Activated CD8-positive, alpha-beta T cell treated with anti-CD3 and anti-CD28 coated beads for 36 hours (primary cell): ENCODE measurements around the gene KRTAP10-11. TPM values are rescaled to one million over a fixed set of nuclear protein-coding genes. Genes with fewer than 3 reads are reported as not detected.
A peak's percentile ranks its signal among the peaks of the same experiment; 100 is the strongest.
"Not testable (repeated sequence)": the region's sequence is repeated elsewhere in the genome, so short reads cannot be mapped to it uniquely, and the experiment has no call there.

Source experiments
- ATAC-seq: fragments of 200-7000 bp; cut with Tn5 transposase; one replicate; pipeline ENCODE4 v1.10.0; 2021; ENCODE audit warnings: mild to moderate bottlenecking, moderate library complexity
- CTCF ChIA-PET: fragments of 350-600 bp; sonication (Branson Sonifier 250); formaldehyde crosslinking; loops from one replicate; lab custom pipeline; 2021; ENCODE audit warnings: antibody characterized with exemption; lab: Charles Lee
- POLR2A ChIA-PET: fragments of 350-600 bp; sonication (Branson Sonifier 250); formaldehyde crosslinking; loops from one replicate; lab custom pipeline; 2021; ENCODE audit warnings: antibody characterized with exemption; lab: Charles Lee
- DNase-seq: peaks from one replicate; pipeline ENCODE4 v3.0.0-alpha.2; 2020
- H3K27ac Mint-ChIP-seq: one replicate; pipeline ENCODE4 v1.8.0; 2021; ENCODE audit warnings: mild to moderate bottlenecking, mixed read lengths
- H3K27me3 Mint-ChIP-seq: one replicate; pipeline ENCODE4 v1.8.0; 2021; ENCODE audit warnings: mixed read lengths
- H3K36me3 Mint-ChIP-seq: one replicate; pipeline ENCODE4 v1.8.0; 2021; ENCODE audit warnings: low read depth, mixed read lengths
- H3K4me1 Mint-ChIP-seq: one replicate; pipeline ENCODE4 v1.8.0; 2021; ENCODE audit warnings: low read depth, mixed read lengths
- H3K4me3 Mint-ChIP-seq: one replicate; pipeline ENCODE4 v1.8.0; 2021; ENCODE audit warnings: mild to moderate bottlenecking, moderate library complexity, mixed read lengths
- H3K9me3 Mint-ChIP-seq: one replicate; pipeline ENCODE4 v1.8.0; 2021; ENCODE audit warnings: mixed read lengths
- CTCF ChIP-seq: fragments of 200-600 bp; IDR thresholded peaks from one replicate; pipeline ENCODE4 v1.8.0; 2022; ENCODE audit warnings: antibody characterized with exemption, mild to moderate bottlenecking
- intact Hi-C: fragments of 100-400 bp; cut with micrococcal nuclease; formaldehyde crosslinking; loops from one replicate; pipeline ENCODE4 v1.10.0; 2022
- total RNA-seq, 2 experiments: library from RNA; stranded (reverse); gene quantifications; one replicate each; pipeline ENCODE4 v1.2.3, GENCODE V29; 2021

KRTAP10-11 gene
- total RNA-seq, 2 experiments from 2014 or later: not detected

- ChIA-PET POLR2A (interaction anchor here (0.6 to 1.4 kb wide), 2 partner anchors 9 to 17 kb away, joined by 4 read pairs; no protein-coding TSS in a partner anchor), CTCF (no interaction called here)
- intact Hi-C loops: no loop called here
- peaks cover 60% of the 10 kb centered on the region for H3K4me1 Mint-ChIP-seq
- ATAC-seq (no peak), DNase-seq (no peak)
- TF ChIP-seq CTCF: no peak
- H3K4me3 Mint-ChIP-seq: no peak overlapping the region
- peaks cover 28% of the 10 kb centered on the region for H3K36me3 Mint-ChIP-seq
- peaks cover 39% of the 10 kb centered on the region for H3K9me3 Mint-ChIP-seq
- no peaks in the 10 kb centered on the region for H3K27me3 Mint-ChIP-seq
- peak overlapping the region; percentile 87 for H3K27ac Mint-ChIP-seq
These were observed 12.3 kb downstream of the KRTAP10-11 start for GRCh38 chr21:44658541-44658910.

DNA sequence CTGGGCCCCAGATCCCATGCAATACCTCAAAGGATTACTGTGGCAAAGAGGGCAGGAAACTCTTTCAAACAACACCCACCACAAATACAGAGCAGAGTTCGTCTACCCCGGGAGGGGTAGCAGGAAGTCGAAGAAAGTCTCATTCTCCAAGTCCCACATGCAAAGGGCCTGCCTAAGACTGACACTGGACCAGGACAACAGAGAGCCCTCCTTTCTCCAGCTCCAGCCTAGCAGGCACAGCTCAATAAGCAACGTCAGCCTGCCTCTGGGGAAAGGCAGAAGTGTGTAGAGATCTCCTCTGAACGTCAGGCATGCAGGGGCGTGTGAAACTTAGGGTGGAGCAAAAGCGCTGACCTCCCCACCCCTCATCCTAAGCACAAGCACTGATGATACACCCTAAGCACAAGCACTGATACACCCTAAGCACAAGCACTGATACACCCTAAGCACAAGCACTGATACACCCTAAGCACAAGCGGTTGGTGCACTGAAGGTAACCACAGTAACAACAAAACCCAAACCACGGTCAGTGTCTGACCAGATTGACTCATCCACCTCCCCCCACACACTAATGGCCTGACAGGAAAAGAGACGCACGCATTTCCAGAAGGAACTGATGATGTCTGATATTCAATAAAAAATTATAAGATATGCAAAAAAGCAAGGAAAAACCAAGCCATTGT, 12.8 kb downstream of the KRTAP10-11 start:
- intact Hi-C loops: no loop called here
- ChIA-PET CTCF (no interaction called here), POLR2A (interaction anchor here (0.6 to 1.4 kb wide), 2 partner anchors 9 to 17 kb away, joined by 4 read pairs; no protein-coding TSS in a partner anchor)
- peak; percentile 45 for ATAC-seq
- H3K27me3 Mint-ChIP-seq: no peaks in the 10 kb centered on the region
- peak overlapping the region; percentile 87 for H3K27ac Mint-ChIP-seq
- no peak overlapping the region for H3K4me3 Mint-ChIP-seq
- H3K4me1 Mint-ChIP-seq: peaks cover 55% of the 10 kb centered on the region
- peaks cover 28% of the 10 kb centered on the region for H3K36me3 Mint-ChIP-seq
- TF ChIP-seq CTCF: no peak
- peak; percentile 20 for DNase-seq
- peaks cover 34% of the 10 kb centered on the region for H3K9me3 Mint-ChIP-seq

GRCh38 chr21:44661567-44661966, 15.4 kb downstream of the KRTAP10-11 start:
- H3K27ac Mint-ChIP-seq, intact Hi-C loops, ATAC-seq, DNase-seq, H3K4me3 Mint-ChIP-seq, H3K27me3 Mint-ChIP-seq, POLR2A ChIA-PET, CTCF ChIA-PET: not testable (repeated sequence)
- H3K36me3 Mint-ChIP-seq: peaks cover 18% of the 10 kb centered on the region
- H3K4me1 Mint-ChIP-seq: peaks cover 36% of the 10 kb centered on the region
- H3K9me3 Mint-ChIP-seq: peaks cover 16% of the 10 kb centered on the region

DNA sequence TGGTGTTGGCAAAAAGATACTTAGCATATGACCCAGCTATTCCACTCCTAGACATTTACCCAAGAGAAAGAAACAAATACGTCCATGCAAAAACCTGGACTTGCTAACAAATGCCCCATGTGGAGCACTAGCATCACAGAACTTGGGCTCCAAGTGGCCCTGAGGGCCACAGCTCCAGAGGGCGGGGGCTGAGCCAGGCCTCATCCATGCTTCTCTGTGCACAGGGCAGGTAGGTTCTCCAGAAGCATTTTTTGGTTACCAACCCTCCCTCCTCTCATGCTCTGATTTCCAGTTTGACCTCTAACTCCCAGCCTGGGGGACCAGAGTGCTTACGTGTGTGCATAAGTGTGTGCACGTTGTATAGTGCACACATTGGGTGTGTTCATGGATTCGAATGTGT, 18.5 kb downstream of the KRTAP10-11 start:
- no peak for ATAC-seq
- intact Hi-C loops: no loop called here
- peaks cover 6% of the 10 kb centered on the region for H3K4me1 Mint-ChIP-seq
- POLR2A ChIA-PET: no interaction called here
- no peak overlapping the region for H3K4me3 Mint-ChIP-seq
- no peak for TF ChIP-seq CTCF
- DNase-seq: no peak
- CTCF ChIA-PET: interaction anchor here (1.0 kb wide), 1 partner anchor 77 kb away, joined by 4 read pairs; no protein-coding TSS in a partner anchor
- H3K27me3 Mint-ChIP-seq: no peaks in the 10 kb centered on the region
- H3K27ac Mint-ChIP-seq: no peak overlapping the region
- peaks cover 8% of the 10 kb centered on the region for H3K9me3 Mint-ChIP-seq
- H3K36me3 Mint-ChIP-seq: no peaks in the 10 kb centered on the region

DNA sequence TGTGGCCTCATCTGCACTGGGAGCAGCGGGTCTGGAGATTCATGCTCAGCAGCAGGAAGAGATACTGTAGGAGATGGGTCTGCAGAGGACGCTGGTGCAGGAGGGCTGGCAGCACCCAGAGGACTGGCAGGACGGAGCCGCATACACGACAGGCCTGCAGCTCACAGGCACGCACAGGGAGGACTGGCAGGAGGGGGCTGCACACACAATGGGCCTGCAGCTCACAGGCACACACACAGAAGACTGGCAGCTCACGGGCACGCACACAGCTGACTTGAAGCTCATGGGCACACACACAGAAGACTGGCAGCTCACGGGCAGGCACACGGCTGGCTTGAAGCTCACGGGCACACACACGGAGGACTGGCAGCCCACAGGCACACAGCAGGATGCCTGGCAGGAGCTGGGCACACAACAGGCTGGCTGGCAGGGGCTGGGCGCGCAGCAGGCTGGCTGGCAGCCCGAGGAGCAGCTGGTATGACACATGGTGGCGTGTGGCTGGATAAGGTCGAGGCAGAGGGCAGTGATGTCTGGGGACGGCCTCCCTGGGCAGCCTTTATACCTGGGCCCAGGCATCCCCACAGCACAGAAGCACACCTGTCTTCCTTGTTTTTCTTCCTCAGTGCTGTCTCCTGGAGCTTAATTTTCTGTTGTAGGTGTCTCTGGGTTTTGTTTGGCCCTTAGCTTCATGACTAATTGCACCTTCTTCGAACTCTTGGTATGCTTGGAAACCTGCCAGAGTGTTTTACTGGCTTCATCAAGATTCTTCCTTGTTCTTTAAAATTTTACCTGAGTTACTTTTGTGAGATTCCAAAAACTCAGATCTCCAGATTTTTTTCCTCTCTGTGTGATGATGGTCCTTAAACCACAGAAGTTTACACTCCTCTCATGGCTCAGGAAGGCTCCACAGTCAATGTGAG, 20.4 kb downstream of the KRTAP10-11 start, which contains the start of gene KRTAP12-2:
TSS of gene KRTAP12-2 (minus strand) at position 527 of the 920 bp plus-strand sequence. CDS start at position 486, 41 bp downstream.
- no peak for TF ChIP-seq CTCF
- Mint-ChIP-seq H3K4me1 (peaks cover 4% of the 10 kb centered on the region), H3K4me3 (no peak within 1 kb of the TSS), H3K27me3 (no peaks in the 10 kb centered on the region), H3K36me3 (no peaks in the 10 kb centered on the region), H3K27ac (no peak within 1 kb of the TSS), H3K9me3 (peaks cover 11% of the 10 kb centered on the region)
- intact Hi-C loops: no loop called here
- DNase-seq (no peak), ATAC-seq (no peak)
- ChIA-PET POLR2A (interaction anchor here (0.9 to 1.4 kb wide), 2 partner anchors 8 to 13 kb away, joined by 3 to 4 read pairs; partner anchors contain the start of gene KRTAP12-3), CTCF (interaction anchor here (0.6 to 1.7 kb wide), 3 partner anchors 47 to 127 kb away, joined by 3 to 5 read pairs (median 3); no protein-coding TSS in a partner anchor)
